Midbrain (tissue), 1 donor: Measurements from ENCODE around the gene SAMHD1.
A peak's percentile ranks its signal among the peaks of the same experiment; 100 is the strongest.
"Not testable (repeated sequence)": the region's sequence is repeated elsewhere in the genome, so short reads cannot be mapped to it uniquely, and the experiment has no call there.

Source experiments
- DNase-seq: peaks from one replicate; lab custom pipeline; 2025; lab: John Stamatoyannopoulos, UW

The SAMHD1 gene

GRCh38 chr20:36852187-36852586 is 99.3 kb downstream of the SAMHD1 start:
- DNase-seq: peak; percentile 38

- DNase-seq: no peak
Measured at GRCh38 chr20:36851490-36851889, 100.0 kb downstream of the SAMHD1 start.

- DNase-seq: no peak
Measured at GRCh38 chr20:36850759-36851158, 100.7 kb downstream of the SAMHD1 start.

GRCh38 chr20:36849333-36850065 is 102.0 kb downstream of the SAMHD1 start:
- no peak for DNase-seq

GRCh38 chr20:36848677-36849076 is 102.8 kb downstream of the SAMHD1 start:
- no peak for DNase-seq

- DNase-seq: peak; percentile 18
Measured at GRCh38 chr20:36848078-36848660, 103.3 kb downstream of the SAMHD1 start.

GRCh38 chr20:36847710-36848040 is 103.8 kb downstream of the SAMHD1 start:
- DNase-seq: no peak

- DNase-seq: peak; percentile 75
Measured at GRCh38 chr20:36847009-36847709, 104.3 kb downstream of the SAMHD1 start.

- DNase-seq: peak; percentile 59
Measured at GRCh38 chr20:36845288-36845971, 106.1 kb downstream of the SAMHD1 start.

- DNase-seq: not testable (repeated sequence)
Measured at GRCh38 chr20:36841030-36841429, 110.5 kb downstream of the SAMHD1 start.
